ENCODE results near the gene FUT8. TPM values are rescaled to one million over a fixed set of nuclear protein-coding genes. Genes with fewer than 3 reads are reported as not detected.

Gene FUT8
- total RNA-seq: 10.1 TPM

DNA sequence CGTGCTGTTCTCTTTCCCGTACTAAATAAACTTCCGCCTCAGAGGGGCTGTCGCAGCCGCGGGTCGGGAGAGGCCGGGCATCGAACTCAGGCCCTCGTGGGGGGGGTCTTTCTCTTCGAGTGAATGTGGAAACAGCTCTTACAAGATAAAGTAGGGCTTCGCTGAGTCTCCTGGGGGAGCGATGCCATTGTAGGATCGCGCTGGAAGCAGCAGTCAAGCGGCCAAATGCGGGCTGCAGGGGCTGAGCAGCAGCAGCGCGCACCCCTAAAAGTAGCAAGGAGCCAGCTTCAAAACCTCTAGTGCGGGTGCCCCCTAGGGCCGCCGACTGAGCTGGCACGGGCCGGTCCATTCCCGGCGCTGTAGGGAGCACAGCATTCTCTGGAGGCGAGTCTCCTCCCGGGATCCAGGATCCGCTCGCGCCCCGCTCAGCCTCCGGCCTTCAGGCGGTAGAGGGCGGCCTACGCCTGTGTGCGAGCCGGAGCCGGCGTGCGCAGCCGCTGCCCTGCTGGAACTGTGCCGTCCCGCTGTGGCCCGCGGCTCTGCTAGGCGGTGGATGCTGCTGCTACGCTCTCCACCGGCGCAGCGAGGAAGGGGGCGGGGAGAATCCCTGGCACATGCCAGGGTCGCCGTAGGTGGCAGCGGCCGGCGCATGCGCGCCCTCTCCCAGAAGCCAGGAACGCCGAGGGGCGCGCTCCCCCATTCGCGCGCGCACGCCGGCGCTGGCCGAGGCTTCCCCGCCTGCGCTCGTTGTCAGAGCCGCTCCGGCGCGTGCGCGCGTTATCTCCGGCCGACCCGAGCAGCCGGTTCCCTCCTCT is at the start of gene FUT8:
Gene FUT8 (plus strand): TSS at position 699 of the 815 bp plus-strand sequence. CDS start 148,834 bp downstream, outside the sequence.
- peak; percentile 97 for ATAC-seq

DNA sequence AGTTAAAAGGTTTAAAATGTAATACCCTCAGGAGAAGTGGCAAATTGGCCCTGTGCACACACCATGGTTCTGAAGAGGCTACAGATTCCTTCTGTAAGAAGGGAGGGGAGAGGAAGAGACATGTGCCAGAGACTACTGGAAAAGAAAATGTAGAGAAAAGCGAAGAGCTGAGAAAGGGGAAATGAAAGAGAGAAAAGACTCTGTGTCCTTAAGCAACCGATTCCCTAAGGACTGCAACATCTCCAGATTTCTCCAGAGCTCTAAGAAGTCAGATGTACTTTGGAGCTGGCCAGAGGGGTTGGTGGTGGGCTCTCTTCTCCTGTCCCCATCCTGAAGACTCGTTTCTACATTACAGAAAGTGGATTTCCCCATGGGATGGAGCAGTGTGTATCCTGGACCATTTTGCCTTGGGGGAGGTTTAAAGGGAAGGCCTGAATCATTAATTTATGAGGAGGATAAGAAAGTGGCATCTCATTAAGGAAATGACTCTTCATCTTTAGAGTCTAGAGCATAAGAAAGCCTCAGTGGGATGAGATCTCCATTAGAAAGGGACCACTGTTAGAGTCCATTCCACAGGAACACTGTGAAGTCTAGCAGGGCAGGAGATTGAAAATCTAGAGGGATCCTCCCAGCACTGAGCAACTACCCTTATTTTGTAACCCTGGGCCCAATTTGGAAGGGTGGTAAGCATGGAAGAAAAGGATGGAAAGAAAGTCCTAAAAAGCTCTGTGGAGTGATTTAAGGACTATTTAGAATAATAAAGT is 45.5 kb upstream of the FUT8 start:
- no peak for ATAC-seq

DNA sequence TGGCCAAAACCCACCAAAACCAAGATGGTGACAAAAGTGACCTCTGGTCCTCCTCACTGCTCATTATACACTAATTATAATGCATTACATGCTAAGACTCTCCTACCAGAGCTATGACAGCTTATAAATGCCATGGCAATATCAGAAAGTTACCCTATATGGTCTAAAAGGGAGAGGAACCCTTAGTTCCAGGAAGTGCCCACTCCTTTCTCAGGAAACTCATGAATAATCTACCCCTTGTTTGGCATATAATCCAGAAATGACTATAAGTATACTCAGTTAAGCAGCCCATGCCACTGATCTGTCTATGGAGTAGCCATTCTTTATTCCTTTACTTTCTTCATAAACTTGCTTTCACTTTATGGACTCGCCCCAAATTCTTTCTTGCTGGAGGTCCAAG is 43.0 kb upstream of the FUT8 start:
- ATAC-seq: no peak

DNA sequence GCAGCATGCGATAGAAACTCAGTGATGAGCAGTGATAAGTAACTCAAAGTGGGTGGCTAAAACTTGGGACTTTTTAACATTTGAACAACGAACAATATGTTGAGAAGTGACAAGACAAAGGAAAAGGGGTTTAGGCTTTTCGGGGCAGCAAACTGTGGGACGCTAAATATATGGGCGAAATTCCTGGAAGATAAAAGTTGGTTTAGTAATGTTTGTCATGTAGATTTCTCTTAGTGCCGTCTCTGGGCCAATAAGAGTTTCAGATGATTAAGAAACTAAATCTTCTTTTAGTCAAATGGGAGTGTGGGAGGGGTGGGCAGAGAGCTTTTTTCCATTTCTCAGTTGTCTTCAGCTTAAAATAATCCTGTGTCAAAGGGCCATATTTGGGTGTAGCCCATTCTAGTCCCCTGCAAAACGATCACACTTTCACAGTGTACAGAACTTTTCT is 41.7 kb upstream of the FUT8 start:
- ATAC-seq: no peak

DNA sequence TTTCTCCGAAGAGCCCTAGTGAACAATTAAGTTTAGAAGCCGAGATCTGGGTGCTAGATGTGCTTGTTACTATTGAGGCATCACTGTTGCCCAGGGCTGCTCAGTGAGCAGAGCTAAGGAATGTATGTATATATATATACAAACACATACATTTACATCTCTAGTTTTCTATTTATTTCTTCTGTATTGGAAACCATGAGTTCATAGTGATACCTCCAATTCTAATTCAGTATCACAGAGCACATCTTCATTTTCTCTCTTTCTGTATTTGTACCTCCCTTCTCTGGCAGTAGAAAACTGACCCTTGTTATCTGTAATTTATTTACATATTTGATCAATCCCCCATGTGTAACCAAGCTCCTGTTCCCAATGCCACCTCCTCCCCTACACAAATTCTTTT is 40.7 kb upstream of the FUT8 start:
- ATAC-seq: no peak

DNA sequence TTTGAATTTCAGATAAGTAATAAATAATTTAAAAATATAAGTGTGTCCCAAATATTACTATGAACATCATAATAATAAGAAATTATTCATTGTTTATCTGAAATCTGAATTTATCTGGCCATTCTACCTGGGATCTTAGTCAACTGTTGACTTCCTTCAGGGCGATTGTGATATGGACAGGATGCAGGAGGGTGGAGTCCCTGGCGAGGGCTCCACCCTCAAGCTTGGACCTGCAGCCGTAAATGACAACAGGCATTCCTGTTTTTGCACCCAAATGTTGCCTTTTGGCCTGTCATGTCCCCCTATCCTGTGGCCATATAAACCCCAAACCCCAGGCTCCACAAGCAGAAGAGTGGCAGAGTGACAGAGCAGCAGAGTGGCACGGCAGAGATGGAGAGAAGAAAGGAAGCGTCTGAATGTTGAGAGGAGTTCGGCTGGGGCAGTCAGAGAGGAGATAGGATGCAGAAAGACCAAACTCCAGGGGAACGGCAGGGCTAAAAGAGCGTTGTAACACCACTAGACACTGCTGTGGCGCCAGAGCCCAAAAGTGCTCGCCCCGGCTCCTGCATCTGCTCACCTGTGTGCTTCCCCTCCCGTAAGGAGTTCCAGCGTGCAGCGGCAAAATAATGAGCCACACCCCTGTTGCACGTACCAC is 39.4 kb upstream of the FUT8 start:
- ATAC-seq: peak; percentile 52

DNA sequence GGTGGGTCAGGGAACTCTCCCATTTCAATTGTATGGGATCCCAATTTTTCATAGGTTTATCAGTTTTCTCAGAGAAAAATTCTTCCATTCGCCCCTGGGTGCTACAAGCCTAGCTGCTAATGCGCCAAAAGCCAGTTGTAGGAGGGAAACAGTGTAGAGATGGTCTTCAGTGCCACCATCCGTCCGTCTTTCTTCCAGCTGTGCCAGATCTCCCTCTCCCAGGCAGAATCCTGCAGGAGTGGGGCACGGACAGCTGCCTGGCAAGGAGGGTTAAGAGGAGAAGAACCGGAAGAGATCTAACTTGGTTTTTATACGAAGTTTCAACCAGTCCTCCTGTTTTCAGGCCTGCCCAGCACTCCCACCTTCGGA is 38.9 kb upstream of the FUT8 start:
- no peak for ATAC-seq

DNA sequence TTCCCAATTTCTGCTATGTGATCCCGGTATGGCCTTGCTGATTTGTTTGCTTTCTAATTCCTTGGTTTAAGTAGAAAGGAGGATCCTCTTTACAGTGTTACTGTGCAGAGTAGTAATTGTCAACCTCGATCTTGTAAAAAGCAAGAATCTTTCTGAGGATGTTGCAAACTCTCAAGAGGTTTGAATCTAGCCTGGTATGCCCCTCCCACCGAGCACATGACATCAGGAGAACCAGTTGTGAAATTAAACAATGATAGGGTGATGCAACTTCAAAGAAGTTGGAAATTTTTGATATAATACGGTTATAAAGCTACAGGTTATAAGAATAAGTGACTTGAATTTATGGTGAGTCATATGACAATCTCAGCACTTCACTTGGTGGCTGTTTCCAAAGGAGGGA is 35.0 kb upstream of the FUT8 start:
- ATAC-seq: peak; percentile 25

DNA sequence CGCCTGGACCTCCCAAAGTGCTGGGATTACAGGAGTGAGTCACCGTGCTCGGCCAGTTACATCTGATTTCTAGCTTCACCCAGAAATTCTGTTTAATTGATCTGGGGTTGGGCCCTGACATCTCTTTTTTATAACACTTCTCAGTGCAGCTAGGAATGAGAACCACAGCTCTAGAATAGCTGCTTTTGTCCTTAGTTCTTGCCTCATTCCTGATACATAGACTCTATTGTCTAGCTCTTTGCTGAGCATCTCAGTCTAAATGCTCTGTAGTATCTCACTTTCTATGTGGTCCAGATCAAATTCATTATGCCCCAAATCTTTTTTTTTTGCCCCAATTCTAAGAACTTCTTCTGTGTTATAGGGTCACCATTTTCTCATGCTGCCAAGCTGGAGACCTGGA is 29.9 kb upstream of the FUT8 start:
- no peak for ATAC-seq

DNA sequence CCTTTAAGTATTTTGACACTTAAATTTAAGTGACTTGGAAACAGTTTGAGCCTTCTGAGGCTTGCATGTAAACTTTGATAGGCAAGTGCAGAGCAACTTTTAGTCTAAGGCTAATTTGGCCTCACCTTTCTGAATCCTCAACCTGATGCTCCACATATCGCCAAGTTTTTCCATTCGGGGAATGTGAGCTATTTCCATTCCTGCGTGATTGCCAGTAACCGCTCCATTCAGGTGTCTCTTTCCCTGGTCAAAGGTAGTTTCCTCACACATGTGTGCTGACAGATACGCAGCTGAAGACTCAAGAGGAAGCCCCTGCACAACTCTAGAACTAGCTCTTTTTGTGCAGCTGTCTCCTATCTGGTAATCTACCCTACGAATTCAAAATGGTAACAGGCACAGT is 25.4 kb upstream of the FUT8 start:
- no peak for ATAC-seq

DNA sequence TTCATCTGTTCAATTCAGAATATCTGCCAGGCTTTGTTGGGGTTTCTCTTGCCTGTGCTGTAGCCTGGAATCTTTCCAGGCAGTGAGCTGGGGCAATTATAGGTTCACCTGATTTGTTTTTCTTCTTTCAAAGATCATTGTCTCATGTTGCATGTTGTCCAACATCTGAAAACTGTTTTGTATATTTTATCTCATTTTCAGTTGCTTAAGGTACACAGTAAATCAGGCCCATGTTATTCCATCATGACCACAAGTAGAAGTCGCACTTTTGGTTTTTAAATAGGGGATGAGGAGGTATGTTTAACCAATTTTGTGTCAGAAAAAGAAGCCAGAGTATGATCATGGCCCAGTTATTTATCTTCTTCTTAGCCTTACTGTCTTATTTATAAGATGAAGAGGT is 24.9 kb upstream of the FUT8 start:
- ATAC-seq: no peak

DNA sequence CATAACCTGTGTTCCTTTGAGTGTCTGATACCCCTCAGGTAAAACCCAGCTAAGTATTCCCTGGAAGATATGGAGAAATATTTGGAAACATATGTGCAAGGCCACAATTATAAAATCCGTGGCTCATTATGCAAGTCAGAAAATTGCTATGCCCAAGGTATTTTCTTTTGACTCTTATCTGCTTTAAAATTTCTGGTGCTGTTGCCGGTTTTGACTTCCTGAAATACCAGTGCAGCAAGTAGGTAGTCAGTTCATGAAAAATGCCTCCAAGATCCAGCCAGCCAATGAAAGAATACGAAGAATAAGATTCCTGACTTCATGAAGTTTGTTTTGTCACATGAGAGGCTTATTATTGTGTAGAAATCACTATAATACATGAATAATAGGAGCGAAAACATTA is 20.2 kb upstream of the FUT8 start:
- no peak for ATAC-seq

DNA sequence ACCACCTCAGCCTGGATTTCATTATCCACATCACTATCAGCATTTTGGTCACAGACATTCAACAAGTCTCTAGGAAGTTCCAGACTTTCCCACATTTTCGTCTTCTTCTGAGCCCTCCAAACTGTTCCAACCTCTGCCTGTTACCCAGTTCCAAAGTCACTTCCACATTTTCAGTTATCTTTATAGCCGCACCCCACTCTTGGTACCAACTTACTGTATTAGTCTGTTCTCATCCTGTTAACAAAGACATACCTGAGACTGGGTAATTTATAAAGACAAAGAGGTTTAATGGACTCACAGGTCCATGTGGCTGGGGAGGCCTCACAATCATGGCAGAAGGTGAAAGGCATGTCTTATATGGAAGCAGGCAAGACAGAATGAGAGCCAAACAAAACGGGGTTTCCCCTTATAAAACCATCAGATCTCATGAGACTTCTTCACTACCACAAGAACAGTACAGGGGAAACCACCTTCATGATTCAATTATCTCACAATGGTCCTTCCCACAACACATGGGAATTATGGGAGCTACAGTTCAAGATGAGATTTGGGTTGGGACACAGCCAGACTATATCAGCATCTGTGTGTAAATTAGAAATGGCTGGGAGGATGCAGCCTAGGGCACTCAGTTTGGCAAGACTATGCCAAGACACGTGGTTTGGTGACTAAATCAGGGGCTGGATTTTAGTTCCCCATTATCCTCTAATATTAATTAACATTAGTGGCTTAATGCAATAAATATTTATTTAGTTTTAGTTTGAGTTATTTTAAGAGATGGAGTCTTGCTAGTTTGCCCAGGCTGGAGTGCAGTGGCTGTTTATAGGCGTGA is 16.2 kb upstream of the FUT8 start:
- no peak for ATAC-seq

DNA sequence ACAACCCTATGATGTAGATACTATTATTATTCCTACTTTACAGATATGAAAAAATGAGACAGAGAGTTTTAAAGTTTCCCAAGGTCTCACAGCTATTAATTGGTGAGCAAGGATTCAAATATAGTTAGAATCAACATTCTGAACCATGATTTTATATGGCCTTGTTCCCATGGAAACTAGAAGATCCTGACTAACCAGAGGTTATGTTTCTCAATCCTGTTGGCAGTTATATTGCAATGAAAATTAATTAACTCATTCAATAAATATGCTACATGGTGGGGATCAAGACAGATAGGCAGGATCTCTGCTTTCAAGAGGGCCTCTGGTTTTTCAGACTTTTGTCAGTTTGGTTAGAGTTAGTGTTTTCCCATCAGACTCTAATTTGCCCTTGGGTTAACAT is 9.3 kb upstream of the FUT8 start:
- no peak for ATAC-seq

DNA sequence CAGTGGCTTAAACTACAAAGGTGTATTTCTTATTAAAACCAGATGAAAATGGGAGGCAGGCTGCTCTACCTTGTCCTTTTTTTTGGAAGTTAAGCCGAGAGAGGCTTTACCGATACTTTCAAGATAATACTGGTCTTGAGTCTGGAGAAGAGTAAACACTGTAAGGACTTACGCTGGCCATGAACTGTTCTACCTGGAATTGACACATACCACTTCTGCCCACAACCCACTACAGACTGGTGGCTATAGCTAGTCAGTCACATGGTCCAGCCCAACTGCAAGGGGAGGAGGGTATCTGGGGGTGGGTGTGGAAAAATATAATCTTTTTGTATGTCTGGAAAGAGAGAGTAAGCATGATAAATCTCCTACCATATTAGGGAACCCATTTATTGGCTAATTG is 4.4 kb upstream of the FUT8 start:
- no peak for ATAC-seq

DNA sequence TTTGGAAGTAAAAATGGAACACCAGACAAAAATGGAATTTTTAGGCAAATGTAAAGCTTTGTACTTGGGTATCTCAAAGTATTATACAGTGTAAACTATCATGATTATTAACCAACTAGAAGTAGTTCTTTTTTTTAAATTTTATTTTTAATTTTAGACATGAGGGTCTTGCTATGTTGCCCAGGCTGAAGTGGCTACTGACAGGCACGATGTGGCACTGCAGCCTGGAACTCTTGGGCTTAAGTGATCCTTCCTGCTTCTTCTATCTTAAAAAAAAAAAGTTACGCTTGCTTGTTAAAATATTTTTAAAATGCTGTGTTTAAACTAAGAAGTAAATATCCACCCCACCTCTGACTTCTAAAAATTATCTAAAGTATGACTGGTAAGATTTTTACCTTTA is 1.9 kb upstream of the FUT8 start:
- no peak for ATAC-seq

DNA sequence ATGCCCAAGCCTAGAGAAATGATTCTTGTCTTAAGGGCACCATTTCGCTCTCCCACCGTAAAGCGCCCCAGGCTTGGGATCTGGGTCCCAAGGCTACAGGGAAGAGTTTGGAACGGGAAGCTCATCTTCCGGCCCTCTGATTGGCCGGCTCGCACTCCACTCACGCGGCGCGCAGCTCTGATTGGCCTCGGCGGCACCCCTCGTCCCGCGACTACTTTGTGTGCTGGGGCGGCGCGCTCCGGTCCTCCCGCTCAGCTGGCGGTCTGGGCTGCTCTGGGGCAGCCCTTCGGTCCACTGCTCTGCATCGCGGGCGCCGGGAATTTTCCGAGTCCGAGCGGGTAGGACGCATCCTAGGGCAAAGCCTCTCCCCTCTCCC is 886 bp upstream of the FUT8 start:
- peak; percentile 83 for ATAC-seq

DNA sequence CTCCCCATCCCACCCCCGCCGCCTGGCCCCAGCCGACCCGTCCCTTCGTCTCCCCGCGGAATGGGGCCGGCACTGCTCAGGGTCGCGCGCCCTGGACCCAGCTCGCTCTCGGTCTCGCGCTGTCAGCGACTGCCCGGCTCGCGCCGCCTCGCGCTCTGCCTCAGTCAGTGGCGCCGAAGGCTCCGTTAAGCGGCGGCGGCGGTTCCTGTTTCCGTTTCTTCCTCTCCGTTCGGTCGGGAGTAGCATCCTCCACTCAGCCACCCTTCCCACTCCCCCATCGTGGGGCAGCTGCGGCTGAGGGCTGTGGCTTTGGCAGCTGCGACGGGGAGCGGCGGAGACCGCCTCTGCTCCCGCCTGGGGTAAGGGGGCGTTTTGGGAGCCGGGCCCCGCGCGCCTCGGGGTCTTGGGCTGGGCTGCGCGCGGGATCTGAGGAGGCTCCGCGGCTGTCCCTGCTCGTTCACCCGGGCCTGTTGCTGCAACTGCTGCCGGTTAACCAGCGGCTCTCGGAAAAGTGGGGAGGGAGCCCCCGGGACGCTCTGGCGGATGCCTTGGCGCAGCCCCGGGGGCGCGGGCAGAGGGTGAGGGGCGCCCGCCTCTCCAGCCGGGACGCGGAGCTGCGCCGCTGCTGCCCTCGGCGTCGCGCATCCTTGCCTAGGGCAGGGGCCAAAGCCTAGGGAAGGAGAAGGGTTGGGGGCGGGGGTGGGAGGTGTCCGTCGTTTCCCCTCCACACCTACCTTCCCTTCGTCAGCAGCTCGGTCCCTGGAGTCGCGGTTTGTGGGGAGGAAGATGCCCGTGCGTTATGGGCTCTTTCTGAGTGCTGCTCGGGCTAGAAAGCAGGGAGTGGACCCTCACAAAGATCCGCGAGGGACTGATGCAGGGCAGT is 567 bp downstream of the FUT8 start:
- peak; percentile 69 for ATAC-seq

DNA sequence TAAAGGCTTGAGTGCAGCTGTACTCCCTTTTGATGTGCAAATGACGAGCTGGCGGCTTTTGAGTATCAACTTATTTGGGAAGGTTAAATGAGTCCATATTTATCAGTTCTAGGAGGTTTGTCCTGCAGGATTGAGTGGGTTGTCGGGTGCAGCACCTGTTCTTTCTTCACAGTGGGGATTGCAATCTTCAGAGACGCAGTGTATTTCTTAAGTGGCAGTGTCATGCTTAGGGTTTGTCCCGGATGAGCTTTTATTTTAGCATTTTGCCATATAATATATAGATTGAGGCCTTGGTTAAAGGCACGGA is 1.2 kb downstream of the FUT8 start:
- ATAC-seq: no peak

DNA sequence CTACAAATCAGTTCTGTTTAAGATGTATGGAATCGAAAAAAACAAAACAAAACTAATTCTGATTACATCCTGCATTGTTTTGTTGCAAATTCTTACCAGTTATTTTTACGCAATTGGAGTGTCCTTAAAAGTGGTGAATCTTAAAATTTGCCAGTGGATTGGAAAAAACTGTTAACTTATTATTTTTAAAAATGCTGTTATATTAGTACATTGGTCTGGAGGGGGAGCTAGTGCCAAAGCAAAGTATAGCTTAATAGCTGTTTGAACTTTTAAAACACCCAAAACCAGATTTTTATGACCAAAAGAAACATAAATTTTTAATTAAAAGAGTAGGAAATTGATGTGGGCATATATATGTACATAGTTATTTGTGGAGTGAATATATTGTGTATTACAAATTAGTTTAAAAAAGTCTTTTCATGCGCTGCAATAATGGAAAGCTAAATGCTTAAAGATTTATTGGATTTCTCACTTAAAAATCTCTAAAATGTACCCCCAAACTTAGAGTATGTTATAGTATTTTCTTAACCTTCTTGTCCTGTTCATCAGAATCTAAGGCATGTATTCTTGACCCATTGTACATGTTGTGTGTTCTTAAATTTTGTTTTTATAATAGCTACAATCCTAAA is 2.5 kb downstream of the FUT8 start:
- ATAC-seq: no peak

DNA sequence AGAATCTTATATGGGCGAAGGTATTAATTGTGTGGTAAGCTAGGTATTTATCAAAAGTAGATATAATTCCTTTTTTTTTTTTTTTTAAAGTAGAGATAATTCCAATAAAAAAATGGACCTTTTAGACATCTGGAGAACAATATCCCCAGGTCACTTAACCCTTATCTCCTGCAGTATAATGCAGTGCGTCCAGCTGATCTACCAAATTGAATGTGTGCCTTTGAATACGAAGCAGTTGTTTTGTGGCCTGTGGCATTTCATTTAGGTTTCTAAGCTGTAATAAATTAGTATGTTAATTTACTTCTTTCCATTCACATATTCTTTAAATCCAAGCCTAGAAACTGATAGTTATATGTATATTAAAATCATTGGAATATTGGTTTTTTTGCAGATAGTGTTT is 3.1 kb downstream of the FUT8 start:
- no peak for ATAC-seq
